Measurements from ENCODE around the gene COL20A1.
"Not testable (repeated sequence)": the region's sequence is repeated elsewhere in the genome, so short reads cannot be mapped to it uniquely, and the experiment has no call there.

The COL20A1 gene

GRCh38 chr20:63376283-63377250, 83.6 kb downstream of the COL20A1 start:
- no peak for DNase-seq (ENCODE audit: low read depth)

- no peak for DNase-seq (ENCODE audit: low read depth)
Measured at GRCh38 chr20:63377256-63377941, 84.4 kb downstream of the COL20A1 start.

DNA sequence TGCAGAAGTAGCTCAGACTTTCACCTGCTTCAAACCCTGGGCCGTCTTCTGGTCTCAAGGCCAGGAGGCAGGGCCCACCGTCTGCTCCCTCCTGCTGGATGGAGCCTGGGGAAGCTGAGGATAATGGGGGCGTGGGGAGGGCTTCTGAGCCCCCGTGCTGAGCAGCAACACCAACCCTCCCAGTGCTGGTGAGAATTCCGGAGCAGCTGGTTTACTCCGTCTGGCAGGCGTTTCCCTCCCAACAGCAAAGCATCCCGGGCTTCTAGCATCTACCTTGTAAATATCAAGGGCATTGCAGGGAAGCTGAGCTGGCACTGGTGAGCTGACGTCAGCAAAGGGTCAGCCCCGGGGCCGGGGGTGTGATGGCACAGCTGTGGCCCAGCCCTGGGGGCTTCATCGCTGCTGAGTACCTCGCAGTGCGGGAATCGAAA, 85.0 kb downstream of the COL20A1 start:
- DNase-seq (ENCODE audit: low read depth), result no peak

- no peak for DNase-seq (ENCODE audit: low read depth)
Measured at GRCh38 chr20:63378626-63379025, 85.6 kb downstream of the COL20A1 start.

DNA sequence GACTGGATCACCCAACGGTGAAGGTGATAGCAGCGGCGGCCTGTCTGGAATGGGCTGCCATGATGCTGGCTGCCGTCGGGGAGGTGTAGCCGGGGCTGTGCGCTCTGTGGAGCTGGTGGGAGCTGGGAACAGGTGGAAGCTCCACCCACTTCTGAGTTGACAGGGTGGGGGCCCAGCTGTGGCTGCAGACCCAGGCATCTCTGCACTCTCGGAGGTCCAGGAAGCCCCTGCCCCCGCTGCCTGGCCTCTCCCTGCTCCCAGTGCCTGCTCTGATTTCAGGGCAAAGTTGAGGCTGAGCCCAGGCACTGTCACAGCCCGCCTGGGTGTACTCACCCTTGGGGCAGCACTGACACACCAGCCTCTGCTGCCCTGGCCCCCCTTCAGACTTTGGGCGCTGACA, 86.3 kb downstream of the COL20A1 start:
- DNase-seq (ENCODE audit: low read depth), result no peak

DNA sequence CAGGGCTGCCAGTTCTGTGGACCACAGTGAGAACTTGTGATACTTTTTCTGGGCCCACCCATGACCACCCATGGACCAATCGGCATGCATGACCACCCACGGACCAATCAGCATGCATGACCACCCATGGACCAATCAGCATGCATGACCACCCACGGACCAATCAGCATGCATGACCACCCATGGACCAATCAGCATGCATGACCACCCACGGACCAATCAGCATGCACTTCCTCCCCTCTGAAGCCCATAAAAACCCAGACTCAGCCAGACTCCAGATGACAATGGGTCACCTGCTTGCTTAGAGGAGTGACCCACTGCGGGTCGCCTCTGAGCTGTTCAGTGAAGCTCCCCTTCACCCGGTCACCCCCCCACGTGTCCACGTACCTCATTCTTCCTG, 86.9 kb downstream of the COL20A1 start:
- DNase-seq (ENCODE audit: low read depth), result not testable (repeated sequence)

GRCh38 chr20:63380346-63380870, 87.4 kb downstream of the COL20A1 start:
- DNase-seq (ENCODE audit: low read depth), result no peak

- DNase-seq (ENCODE audit: low read depth), result no peak
Measured at GRCh38 chr20:63381781-63382431, 88.9 kb downstream of the COL20A1 start.

DNA sequence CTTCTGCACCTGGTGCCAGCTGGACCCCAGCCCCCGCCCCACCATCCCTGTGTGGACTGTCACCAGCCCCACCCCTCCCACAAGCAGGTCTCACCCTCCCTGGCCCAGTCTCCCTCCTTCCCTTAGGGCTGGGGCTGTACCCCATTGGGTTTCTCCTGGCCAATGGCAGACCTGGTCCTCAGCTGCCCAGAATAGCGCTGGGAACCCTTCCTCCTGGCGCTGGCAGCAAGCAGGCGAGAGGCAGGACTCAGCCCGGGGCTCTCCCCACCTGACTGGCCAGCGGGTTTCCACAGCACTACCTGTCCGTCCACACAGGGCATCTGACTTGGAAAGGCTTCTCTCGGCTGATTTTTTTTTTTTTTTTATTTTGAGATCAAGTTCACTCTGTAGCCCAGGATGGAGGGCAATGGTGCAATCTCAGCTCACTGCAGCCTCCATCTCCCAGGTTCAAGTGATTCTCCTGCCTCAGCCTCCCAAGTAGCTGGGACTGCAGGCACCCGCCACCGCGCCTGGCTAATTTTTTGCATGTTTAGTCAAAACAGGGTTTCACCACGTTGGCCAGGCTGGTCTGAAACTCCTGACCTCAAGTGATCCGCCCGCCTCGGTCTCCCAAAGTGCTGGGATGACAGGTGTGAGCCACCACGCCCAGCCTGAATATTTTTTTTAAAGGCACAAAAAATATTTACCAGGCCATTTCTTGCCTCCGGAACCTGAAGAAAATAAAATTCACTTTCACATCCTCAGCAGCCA, 89.7 kb downstream of the COL20A1 start:
- no peak for DNase-seq (ENCODE audit: low read depth)

DNA sequence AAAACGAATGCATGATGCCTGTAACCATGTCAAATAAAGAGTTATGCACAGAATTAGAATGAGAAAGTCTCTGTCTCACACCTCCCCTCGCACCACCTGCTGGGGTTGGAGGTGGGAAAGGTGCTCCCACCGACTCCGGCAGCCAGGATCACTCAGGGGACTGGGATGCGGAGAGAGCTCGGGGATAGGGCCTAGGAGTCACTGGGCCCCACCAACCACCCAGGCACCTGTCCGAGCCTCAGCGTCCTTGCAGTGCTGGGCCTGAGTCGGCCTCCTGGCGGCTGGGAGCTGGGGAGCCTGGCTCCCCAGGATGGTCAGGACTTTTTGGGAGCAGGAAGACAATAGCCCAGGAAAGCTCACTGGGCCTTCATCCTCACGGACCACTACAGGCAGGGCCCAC, 90.6 kb downstream of the COL20A1 start:
- no peak for DNase-seq (ENCODE audit: low read depth)

- DNase-seq (ENCODE audit: low read depth), result no peak
Measured at GRCh38 chr20:63384336-63384735, 91.3 kb downstream of the COL20A1 start.
